ENCODE measurements around the gene DHX16.

DNA sequence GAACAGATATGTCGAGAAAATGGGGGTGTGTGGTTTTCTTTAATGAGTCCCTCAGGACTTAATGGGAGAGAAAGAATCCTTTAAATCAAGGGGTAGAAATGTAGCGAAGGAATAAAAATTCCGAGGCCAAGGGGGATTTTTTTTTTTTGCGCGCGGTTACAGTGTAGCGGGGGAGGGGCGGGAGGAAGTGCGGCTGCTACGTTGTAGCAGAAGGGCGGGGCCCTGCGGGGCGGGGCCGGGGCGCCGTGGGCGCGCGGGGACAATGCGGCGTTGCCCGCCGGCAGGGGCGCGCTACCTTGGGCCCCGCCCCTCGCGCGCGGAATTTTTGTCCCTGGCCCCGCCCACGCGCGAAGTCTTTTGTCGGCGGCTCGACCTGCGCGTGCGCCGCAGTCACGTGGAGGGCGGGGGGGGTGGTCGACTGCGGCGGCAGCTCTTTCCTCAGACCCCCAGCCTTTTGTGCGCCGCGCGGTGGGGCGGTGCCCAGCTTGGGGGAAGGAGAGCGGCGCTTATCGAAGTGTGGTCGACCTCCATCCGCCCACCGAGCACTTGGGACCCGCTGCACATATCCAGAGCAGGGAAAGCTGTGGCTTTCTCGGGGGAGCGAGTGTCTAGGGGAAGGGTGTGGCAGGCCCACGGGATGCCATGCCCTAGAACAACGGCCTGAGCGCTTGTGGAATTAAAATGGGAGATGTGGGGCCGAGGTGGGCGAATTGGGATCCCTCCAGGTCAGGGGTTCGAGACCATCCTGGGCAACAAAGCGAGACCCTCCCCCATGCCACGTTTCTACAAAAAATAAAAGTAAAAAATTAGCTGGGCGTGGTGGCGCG is 48.6 kb upstream of the DHX16 start:
- TF ChIP-seq CTCF (optimal IDR thresholded peaks at IDR 0.05 in 1 of 3, IDR thresholded peaks at IDR 0.05 in 1 of 3, conservative IDR thresholded peaks at IDR 0.05 in 1 of 3; ENCODE audit: extremely low read depth in 1 of 3, insufficient read depth in 2 of 3, low read length in 3 of 3) (peak in 1 of 3 experiments; percentile 37), EZH2 (IDR thresholded peaks at IDR 0.05; ENCODE audit: low read length) (no peak)
